HEK293T (cell line): ENCODE data around the gene CLEC2B.

Experiments used
- ARNT ChIP-seq: fragments of 450-650 bp; IDR thresholded peaks from 2 replicates; pipeline ENCODE4 v1.6.1; 2017; ENCODE audit warnings: mild to moderate bottlenecking
- BHLHE40 ChIP-seq: fragments of 450-650 bp; IDR thresholded peaks from 2 replicates; pipeline ENCODE4 v1.6.1; 2016; ENCODE audit warnings: mild to moderate bottlenecking, moderate library complexity, borderline replicate concordance
- ELF4 ChIP-seq: fragments of 450-650 bp; IDR thresholded peaks from 2 replicates; pipeline ENCODE4 v1.6.1; 2017; ENCODE audit warnings: antibody characterized with exemption
- SP1 ChIP-seq: fragments of 450-650 bp; IDR thresholded peaks from 2 replicates; pipeline ENCODE4 v1.6.1; 2017
- ZNF384 ChIP-seq: fragments of 450-650 bp; IDR thresholded peaks from 2 replicates; pipeline ENCODE4 v1.6.1; 2016

DNA sequence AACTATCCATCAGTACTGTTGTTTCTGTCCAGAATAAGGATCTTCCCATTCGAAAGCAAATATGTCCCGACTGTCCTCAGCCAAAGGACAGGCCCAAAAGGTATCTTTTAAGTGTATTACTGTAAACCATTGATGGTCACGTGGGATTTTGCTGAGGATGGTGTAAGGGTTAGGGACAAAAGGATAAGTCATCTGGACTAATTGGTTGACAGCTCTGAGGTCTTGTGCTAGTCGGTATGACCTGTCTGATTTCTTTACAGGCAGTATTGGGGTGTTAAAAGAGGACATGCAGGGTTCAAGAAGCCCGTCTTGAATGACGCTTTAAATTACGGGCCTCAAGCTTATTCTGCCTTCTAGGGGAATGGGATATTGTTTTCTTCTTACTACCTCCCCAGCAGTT is 38.6 kb upstream of the CLEC2B start:
- no peak for TF ChIP-seq BHLHE40
- TF ChIP-seq ELF4: no peak
- no peak for TF ChIP-seq SP1
- TF ChIP-seq ZNF384: no peak
- no peak for TF ChIP-seq ARNT
